ENCODE results near the gene OAS3. TPM values are rescaled to one million over a fixed set of nuclear protein-coding genes. Genes with fewer than 3 reads are reported as not detected.

The OAS3 gene
- total and polyA plus RNA-seq, 2 donors (not counting 1 experiment from before 2014, with no cell fraction given), result 16.5 to 24.9 TPM

- no peak overlapping the region for H3K27ac ChIP-seq (ENCODE audit: low read length in 2 of 2)
- peak overlapping the region; percentile 76 for H3K27ac Mint-ChIP-seq
- no peak overlapping the region for H3K4me3 ChIP-seq (ENCODE audit: control extremely low read depth in 1 of 5, extremely low read depth in 1 of 5, insufficient read depth in 1 of 5, low read depth in 2 of 5, low read length in 4 of 5)
- H3K79me2 ChIP-seq (ENCODE audit: control insufficient read depth, insufficient read depth, low read length), result peaks cover 26% of the 10 kb centered on the region
- H3K4me2 ChIP-seq (replicated peaks; ENCODE audit: low read depth, low read length, poor library complexity, severe bottlenecking), result no peak overlapping the region
- H3K36me3 ChIP-seq (replicated peaks in 1 of 2; ENCODE audit: control extremely low read depth in 1 of 2, control insufficient read depth in 1 of 2, extremely low read depth in 1 of 2, insufficient read depth in 2 of 2, low read length in 1 of 2), result peaks cover 0 to 19% of the 10 kb centered on the region in 2 experiments
- peaks cover 8% of the 10 kb centered on the region for H4K20me1 ChIP-seq (ENCODE audit: control insufficient read depth, insufficient read depth, low read length, poor library complexity, severe bottlenecking)
- no peaks in the 10 kb centered on the region for H3K9me3 Mint-ChIP-seq (ENCODE audit: insufficient read depth)
- ATAC-seq (ENCODE audit: low read depth) (no peak), DNase-seq (no peak)
- no peak overlapping the region for H3K9ac ChIP-seq (ENCODE audit: low read length)
- no peaks in the 10 kb centered on the region for H3K27me3 Mint-ChIP-seq
- intact Hi-C loops (cut with micrococcal nuclease), result loop anchor here (2.0 to 10.0 kb wide), 3 partner anchors 21 to 249 kb away; partner anchors contain the start of gene OAS3
- CTCF ChIA-PET, result interaction anchor here (0.6 to 3.2 kb wide), 6 partner anchors 34 to 129 kb away, joined by 3 to 15 read pairs (median 4); partner anchors contain the start of gene OAS2
- WGBS (ENCODE audit: insufficient coverage), result 74% methylated on average over 3 of the region's 4 CpGs
- no peaks in the 10 kb centered on the region for H3K9me3 ChIP-seq (ENCODE audit: control extremely low read depth in 1 of 3, control insufficient read depth in 2 of 3, insufficient read depth in 1 of 3, low read length in 2 of 3)
- H3K4me1 Mint-ChIP-seq, result peaks cover 83% of the 10 kb centered on the region
- H3K4me3 Mint-ChIP-seq, result peak overlapping the region; percentile 5
- peaks cover 42 to 72% of the 10 kb centered on the region in 2 donors for H3K4me1 ChIP-seq (ENCODE audit: control insufficient read depth in 2 of 2, insufficient read depth in 2 of 2, low read length in 2 of 2)
- no peak for TF ChIP-seq EZH2 (IDR thresholded peaks at IDR 0.05; ENCODE audit: borderline replicate concordance, insufficient read depth, low read depth, low read length, poor library complexity, severe bottlenecking)
- TF ChIP-seq, protein P1, sequence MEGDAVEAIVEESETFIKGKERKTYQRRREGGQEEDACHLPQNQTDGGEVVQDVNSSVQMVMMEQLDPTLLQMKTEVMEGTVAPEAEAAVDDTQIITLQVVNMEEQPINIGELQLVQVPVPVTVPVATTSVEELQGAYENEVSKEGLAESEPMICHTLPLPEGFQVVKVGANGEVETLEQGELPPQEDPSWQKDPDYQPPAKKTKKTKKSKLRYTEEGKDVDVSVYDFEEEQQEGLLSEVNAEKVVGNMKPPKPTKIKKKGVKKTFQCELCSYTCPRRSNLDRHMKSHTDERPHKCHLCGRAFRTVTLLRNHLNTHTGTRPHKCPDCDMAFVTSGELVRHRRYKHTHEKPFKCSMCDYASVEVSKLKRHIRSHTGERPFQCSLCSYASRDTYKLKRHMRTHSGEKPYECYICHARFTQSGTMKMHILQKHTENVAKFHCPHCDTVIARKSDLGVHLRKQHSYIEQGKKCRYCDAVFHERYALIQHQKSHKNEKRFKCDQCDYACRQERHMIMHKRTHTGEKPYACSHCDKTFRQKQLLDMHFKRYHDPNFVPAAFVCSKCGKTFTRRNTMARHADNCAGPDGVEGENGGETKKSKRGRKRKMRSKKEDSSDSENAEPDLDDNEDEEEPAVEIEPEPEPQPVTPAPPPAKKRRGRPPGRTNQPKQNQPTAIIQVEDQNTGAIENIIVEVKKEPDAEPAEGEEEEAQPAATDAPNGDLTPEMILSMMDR (IDR thresholded peaks at IDR 0.05), result no peak
- H3K27me3 ChIP-seq (replicated peaks in 1 of 4; ENCODE audit: control extremely low read depth in 1 of 4, control insufficient read depth in 3 of 4, insufficient read depth in 4 of 4, low read length in 3 of 4), result no peaks in the 10 kb centered on the region
- POLR2A ChIA-PET, result no interaction called here
- H2AFZ ChIP-seq (ENCODE audit: insufficient read depth, low read depth, low read length, poor library complexity, severe bottlenecking), result no peak overlapping the region
Observed at GRCh38 chr12:112905451-112906089, 32.7 kb upstream of the OAS3 start.
